ENCODE measurements around the gene CACNB4. TPM values are rescaled to one million over a fixed set of nuclear protein-coding genes. Genes with fewer than 3 reads are reported as not detected.

CACNB4 gene
- polyA plus RNA-seq, 1 of the 3 experiments (the other 2 are of a cell fraction) = 0.18 TPM

DNA sequence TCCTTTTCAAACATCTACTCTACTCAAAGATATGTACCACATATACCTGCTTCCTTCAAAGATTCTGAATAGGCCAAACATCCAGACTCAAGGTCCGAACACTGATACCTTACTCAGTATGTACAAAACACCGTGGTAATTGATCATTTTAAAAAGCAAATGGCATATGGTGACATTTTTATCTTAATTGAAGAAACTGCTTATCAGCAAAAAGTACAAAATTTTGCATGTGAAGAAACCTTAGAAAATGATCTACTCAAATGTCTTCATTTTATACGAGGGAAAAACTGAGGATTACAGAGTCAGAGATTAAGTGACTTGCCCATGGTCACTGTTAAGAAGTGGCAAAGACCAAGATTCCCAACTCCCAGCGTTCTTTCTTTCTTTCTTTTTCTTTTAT is 133.0 kb downstream of the CACNB4 start:
- no peak overlapping the region for H2AFZ ChIP-seq (ENCODE audit: low read depth)
- H4K20me1 ChIP-seq (ENCODE audit: insufficient read depth) = no peaks in the 10 kb centered on the region
- H3K27me3 ChIP-seq (ENCODE audit: insufficient read depth) = no peaks in the 10 kb centered on the region
- WGBS (ENCODE audit: low lambda C conversion rate) = 66% methylated on average over 4 of the region's 4 CpGs
- no peak overlapping the region for H3K4me2 ChIP-seq
- H3K79me2 ChIP-seq (ENCODE audit: insufficient read depth) = no peaks in the 10 kb centered on the region
- no peaks in the 10 kb centered on the region for H3K36me3 ChIP-seq (replicated peaks in 1 of 2; ENCODE audit: control insufficient read depth in 1 of 2, insufficient read depth in 2 of 2, low read length in 1 of 2)
- no peak for DNase-seq
- ChIA-PET POLR2A (no interaction called here), CTCF (interaction anchor here (1.6 kb wide), 1 partner anchor 18 kb away, joined by 4 read pairs; no protein-coding TSS in a partner anchor)
- TF ChIP-seq CHD2 (IDR thresholded peaks at IDR 0.05; ENCODE audit: low read length, partially characterized antibody) (no peak), REST (IDR thresholded peaks at IDR 0.05; ENCODE audit: low read depth, low read length) (no peak), RFX5 (IDR thresholded peaks at IDR 0.05; ENCODE audit: low read length) (no peak), MXI1 (IDR thresholded peaks at IDR 0.05; ENCODE audit: low read depth, low read length) (no peak), GATA2 (CRISPR knock-in tag; IDR thresholded peaks at IDR 0.05) (no peak), ELF1 (IDR thresholded peaks at IDR 0.05) (no peak), MAX (IDR thresholded peaks at IDR 0.05; ENCODE audit: low read depth) (no peak), NRF1 (IDR thresholded peaks at IDR 0.05; ENCODE audit: low read depth, low read length) (no peak), FOXJ3 (CRISPR knock-in tag; IDR thresholded peaks at IDR 0.05) (no peak), EZH2phosphoT487 (IDR thresholded peaks at IDR 0.05; ENCODE audit: borderline replicate concordance, low read depth) (no peak), SMC3 (IDR thresholded peaks at IDR 0.05; ENCODE audit: low read depth, low read length) (no peak), GABPA (IDR thresholded peaks at IDR 0.05; ENCODE audit: low read depth) (no peak), FOSL2 (IDR thresholded peaks at IDR 0.05; ENCODE audit: borderline replicate concordance, low read depth) (no peak), YY1 (IDR thresholded peaks at IDR 0.05; ENCODE audit: low read depth) (no peak), RCOR1 (IDR thresholded peaks at IDR 0.05; ENCODE audit: low read length) (no peak), RXRA (IDR thresholded peaks at IDR 0.05; ENCODE audit: borderline replicate concordance, low read depth) (no peak)
- TF ChIP-seq, protein P1, sequence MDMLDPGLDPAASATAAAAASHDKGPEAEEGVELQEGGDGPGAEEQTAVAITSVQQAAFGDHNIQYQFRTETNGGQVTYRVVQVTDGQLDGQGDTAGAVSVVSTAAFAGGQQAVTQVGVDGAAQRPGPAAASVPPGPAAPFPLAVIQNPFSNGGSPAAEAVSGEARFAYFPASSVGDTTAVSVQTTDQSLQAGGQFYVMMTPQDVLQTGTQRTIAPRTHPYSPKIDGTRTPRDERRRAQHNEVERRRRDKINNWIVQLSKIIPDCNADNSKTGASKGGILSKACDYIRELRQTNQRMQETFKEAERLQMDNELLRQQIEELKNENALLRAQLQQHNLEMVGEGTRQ (IDR thresholded peaks at IDR 0.05; ENCODE audit: borderline replicate concordance, low read depth, low read length) = no peak
- TF ChIP-seq, protein P2, sequence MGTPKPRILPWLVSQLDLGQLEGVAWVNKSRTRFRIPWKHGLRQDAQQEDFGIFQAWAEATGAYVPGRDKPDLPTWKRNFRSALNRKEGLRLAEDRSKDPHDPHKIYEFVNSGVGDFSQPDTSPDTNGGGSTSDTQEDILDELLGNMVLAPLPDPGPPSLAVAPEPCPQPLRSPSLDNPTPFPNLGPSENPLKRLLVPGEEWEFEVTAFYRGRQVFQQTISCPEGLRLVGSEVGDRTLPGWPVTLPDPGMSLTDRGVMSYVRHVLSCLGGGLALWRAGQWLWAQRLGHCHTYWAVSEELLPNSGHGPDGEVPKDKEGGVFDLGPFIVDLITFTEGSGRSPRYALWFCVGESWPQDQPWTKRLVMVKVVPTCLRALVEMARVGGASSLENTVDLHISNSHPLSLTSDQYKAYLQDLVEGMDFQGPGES (IDR thresholded peaks at IDR 0.05; ENCODE audit: low read depth, low read length) = no peak
- TF ChIP-seq, protein P3, sequence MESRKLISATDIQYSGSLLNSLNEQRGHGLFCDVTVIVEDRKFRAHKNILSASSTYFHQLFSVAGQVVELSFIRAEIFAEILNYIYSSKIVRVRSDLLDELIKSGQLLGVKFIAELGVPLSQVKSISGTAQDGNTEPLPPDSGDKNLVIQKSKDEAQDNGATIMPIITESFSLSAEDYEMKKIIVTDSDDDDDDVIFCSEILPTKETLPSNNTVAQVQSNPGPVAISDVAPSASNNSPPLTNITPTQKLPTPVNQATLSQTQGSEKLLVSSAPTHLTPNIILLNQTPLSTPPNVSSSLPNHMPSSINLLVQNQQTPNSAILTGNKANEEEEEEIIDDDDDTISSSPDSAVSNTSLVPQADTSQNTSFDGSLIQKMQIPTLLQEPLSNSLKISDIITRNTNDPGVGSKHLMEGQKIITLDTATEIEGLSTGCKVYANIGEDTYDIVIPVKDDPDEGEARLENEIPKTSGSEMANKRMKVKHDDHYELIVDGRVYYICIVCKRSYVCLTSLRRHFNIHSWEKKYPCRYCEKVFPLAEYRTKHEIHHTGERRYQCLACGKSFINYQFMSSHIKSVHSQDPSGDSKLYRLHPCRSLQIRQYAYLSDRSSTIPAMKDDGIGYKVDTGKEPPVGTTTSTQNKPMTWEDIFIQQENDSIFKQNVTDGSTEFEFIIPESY (IDR thresholded peaks at IDR 0.05; ENCODE audit: borderline replicate concordance, low read depth) = no peak
- TF ChIP-seq, protein P4, sequence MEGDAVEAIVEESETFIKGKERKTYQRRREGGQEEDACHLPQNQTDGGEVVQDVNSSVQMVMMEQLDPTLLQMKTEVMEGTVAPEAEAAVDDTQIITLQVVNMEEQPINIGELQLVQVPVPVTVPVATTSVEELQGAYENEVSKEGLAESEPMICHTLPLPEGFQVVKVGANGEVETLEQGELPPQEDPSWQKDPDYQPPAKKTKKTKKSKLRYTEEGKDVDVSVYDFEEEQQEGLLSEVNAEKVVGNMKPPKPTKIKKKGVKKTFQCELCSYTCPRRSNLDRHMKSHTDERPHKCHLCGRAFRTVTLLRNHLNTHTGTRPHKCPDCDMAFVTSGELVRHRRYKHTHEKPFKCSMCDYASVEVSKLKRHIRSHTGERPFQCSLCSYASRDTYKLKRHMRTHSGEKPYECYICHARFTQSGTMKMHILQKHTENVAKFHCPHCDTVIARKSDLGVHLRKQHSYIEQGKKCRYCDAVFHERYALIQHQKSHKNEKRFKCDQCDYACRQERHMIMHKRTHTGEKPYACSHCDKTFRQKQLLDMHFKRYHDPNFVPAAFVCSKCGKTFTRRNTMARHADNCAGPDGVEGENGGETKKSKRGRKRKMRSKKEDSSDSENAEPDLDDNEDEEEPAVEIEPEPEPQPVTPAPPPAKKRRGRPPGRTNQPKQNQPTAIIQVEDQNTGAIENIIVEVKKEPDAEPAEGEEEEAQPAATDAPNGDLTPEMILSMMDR (IDR thresholded peaks at IDR 0.05) = no peak
- no peaks in the 10 kb centered on the region for H3K4me1 ChIP-seq (ENCODE audit: control insufficient read depth in 1 of 2, insufficient read depth in 2 of 2, low read depth in 1 of 2, low read length in 1 of 2)
- H3K27ac ChIP-seq (ENCODE audit: low read depth in 2 of 2, low read length in 1 of 2) = no peak overlapping the region
- no peaks in the 10 kb centered on the region for H3F3A ChIP-seq (replicated peaks; ENCODE audit: insufficient read depth)
- H3K9ac ChIP-seq = no peak overlapping the region
- H3K9me3 ChIP-seq = no peaks in the 10 kb centered on the region
- H3K4me3 ChIP-seq (ENCODE audit: low read depth in 2 of 2, low read length in 1 of 2) = no peak overlapping the region
- no peaks in the 10 kb centered on the region for H3K9me2 ChIP-seq

Measured in SK-N-SH (cell line).